GM03348 (cell line): ENCODE measurements around the gene CHTF18.
A peak's percentile ranks its signal among the peaks of the same experiment; 100 is the strongest.
"Not testable (repeated sequence)": the region's sequence is repeated elsewhere in the genome, so short reads cannot be mapped to it uniquely, and the experiment has no call there.

Experiments used
- DNase-seq: peaks from one replicate; pipeline ENCODE4 v3.0.0; 2012; ENCODE audit warnings: low spot score

Gene CHTF18

DNA sequence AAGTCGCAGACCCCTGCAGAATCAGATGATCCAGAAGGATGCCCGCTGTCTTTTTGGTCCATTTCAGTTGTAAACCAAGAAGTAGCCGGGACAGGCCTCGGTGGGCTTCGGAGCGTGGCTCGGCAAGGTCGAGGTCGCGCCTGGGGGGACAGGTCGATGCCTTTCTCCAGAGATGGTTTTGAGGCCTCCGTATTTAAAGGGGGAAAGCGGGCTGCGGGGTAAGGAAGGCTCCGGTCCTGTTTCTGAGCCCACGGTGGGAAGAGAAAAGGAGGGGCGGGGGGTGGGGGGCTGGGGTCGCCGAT lies 19.6 kb downstream of the CHTF18 start:
- DNase-seq = no peak

DNA sequence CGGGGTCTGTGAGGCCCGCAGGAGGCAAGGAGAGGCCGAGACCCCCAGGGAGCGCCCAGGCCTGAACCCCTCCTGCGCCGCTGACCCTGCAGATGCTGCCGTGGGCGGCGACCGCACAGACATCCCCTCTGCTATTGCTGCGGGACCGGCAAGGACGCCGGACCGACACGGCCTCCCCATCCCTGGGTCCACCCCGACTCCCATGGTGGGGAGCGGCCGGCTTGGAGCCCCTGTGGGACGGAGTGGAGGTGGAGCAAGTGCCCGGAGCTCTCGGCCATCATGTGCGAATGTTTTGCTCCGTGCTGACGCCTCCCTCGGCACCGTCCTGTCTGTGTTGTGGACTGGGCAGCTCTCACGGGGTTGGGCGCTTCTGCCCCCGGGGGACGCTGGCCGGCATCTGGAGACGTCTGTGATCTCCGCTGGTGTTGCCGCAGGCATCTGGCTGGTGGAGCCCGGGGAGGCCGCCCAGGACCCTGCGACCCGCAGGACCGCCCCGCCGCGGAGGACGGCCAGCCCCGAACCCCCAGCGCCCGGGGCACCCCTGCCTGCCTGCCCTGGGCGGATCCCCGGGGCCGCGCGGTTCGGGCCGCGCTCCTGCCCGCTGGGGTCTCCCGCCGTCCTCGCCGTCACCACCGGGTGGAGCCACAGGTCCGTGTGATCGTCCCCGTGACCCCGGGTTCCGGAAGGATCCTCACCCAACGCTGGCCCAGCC lies 24.9 kb downstream of the CHTF18 start:
- peak; percentile 87 for DNase-seq

DNA sequence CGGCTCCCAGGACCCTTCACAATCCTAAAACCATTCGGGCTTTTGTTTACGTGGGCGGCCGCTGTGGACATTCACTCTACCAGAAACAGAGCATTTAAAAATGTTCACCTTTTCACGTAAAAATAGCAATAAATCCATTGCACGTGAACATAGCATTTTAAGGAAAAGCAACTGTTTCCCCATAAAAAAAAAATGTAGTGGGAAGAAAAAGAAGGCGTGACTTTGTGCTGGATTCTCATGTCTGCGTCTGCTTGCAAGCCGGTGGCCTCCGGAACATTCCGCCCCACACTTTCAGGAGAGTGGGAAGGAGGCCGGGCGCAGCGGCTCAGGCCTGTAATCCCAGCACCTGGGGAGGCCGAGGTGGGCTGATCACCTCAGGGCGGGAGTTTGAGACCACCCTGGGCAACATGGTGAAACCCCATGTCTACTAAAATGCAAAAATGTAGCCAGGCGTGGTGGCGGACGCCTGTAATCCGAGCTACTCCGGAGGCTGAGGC lies 25.5 kb downstream of the CHTF18 start:
- no peak for DNase-seq

DNA sequence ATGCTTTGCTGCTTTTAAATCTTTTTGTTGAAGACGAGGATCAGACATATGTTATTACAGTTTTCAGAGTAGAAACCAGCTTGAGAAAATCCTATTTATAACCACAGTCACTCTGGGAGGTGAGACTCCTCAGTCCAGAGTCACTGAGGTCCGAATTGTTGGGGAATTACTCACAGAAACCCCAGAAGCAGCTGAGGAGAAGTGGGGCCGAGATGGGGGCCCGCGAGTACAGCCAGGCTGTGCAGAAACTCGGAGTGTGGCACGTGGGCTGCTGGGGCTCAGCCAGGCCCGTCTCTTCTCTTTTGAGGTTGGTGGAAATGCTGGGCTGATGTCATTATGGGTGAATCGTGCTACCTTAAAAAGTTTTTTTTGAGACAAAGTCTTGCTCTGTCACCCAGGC lies 26.6 kb downstream of the CHTF18 start:
- DNase-seq = peak; percentile 74

DNA sequence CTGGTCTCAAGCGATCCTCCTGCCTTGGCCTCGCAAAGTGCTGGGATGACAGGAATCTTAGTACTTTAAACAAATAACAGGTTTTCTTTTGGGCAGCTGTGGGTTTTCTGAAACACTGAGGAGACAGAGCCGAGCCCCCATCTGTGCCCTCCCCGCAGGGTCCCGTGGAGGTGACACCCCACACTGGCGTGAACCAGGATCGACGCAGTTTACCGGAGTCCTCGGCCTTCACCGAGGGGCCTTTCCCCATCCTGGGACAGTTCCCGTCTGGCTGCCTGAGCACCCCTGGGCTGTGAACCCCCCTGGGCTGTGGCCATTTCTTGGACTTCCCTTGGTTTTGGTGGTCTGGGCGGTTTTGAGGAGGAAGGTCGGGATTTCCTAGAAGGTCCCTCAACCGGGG lies 27.4 kb downstream of the CHTF18 start:
- no peak for DNase-seq

DNA sequence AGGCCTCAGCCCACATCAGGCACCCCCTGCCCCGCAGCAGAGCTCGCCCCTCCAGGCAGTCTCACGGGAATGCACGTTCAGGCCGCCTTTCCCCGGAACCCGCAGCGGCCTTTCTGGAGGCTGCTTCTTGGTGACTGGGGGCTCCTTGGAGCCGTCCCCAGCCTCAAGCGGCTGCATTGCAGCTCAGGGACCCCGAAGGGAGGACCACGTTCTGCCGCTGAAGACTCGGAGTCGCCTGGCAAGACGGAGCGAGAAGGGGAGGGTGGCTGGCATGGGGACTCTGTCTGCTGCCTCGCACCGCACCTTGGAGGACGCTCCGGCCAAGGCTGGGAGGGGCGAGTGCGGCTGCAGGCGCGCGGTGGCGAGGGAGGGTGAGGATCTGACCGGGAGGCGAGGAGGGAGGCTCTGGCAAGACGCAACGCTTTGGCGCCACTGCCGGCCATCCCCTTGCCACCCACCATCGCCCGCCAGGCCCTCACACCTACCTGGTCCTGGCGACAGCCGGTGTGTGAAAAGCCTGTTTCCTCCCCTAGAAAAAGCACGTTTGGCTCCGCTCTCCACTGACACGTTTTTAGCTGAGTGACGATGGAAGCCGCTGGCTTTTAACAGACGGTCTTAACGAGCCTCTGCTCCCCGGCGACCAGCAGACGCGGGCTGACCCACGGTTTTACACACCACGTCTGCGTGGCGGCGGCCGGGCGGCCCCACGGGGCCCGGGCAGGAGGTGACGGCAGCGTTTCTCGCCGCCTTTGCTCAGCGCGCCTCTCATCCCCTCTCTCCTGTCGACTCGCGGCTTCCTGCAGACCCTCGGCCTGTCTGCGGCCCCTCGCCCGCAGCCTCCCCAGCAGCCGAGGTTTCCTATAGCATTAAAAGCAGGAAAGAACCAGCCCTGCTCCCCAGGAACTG lies 28.8 kb downstream of the CHTF18 start:
- no peak for DNase-seq

DNA sequence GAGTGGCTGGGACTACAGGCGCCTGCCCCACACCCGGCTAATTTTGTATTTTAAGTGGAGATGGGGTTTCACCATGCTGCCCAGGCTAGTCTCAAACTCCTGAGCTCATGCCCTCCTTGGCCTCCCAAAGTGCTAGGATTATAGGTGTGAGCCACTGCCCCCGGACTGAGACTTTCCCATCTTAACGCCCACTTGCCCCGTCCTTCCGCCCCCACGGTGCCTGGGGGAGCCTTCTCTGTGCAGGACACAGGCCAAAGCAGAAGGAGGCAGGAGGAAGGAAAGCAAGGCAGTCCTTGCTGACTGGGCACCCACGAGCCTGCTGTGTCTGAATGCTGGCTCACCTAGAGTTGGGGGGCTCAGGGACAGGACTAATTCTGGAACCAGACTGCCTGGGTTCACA lies 29.7 kb downstream of the CHTF18 start:
- DNase-seq = no peak

DNA sequence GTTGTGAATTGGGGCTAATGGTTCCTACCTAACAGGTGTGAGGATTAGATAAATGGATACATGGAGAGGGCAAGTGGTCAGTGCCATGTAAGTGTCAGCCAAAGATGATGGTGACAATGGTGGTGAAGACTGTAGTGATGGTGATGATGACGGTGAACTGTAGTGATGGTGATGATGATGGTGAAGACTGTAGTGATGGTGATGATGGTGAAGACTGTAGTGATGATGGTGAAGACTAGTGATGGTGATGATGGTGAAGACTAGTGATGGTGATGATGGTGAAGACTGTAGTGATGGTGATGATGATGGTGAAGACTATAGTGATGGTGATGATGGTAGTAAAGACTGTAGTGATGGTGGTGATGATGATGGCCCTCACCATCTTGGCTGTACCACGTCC lies 30.2 kb downstream of the CHTF18 start:
- no peak for DNase-seq

DNA sequence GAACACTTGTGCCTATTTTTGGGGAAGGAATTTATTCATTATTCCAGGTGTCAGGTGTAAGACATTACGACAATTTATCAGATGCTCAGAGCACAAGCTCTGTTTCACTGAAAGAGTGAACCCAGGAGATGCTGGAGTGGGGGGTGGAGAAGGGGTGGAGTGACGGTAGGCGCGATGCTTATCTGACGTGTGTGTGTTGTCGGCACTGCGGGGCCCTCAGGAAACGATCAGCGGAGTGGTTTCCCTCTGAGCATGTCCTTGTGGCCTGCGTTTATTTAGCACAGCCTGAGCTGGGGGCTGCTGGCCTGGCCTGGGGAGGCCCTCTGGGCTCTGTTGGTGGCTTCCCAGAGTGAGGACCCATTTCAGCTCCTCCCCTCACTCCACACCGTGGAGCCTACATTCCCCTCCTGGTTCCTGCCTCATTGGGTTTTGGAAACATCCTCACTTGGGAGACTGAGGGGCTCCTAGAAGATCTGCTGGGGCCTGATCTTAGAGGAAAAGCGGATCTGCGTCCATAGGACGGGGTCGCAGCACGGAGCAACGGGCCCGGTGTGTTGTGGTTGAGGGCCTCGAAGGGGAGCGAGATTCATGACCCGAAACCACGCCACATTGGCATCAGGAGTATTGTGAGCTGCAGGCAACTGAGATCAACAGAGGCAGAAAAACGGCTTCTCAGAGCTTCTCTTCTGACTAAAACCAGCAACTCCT lies 31.1 kb downstream of the CHTF18 start:
- DNase-seq = no peak

DNA sequence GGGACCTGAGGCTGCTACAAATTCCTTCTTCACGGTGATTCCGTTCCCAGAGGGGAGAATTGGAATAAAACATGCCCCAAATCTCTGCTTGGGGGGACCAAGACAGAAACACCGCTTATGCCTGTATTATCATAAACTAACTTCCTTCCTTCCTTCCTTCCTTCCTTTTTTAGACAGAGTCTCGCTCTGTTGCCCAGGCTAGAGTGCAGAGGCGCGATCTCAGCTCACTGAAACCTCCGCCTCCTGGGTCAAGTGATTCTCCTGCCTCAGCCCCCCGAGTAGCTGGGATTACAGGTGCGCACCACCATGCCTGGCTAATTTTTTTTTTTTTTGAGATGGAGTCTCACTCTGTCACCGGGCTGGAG lies 31.6 kb downstream of the CHTF18 start:
- DNase-seq = not testable (repeated sequence)

DNA sequence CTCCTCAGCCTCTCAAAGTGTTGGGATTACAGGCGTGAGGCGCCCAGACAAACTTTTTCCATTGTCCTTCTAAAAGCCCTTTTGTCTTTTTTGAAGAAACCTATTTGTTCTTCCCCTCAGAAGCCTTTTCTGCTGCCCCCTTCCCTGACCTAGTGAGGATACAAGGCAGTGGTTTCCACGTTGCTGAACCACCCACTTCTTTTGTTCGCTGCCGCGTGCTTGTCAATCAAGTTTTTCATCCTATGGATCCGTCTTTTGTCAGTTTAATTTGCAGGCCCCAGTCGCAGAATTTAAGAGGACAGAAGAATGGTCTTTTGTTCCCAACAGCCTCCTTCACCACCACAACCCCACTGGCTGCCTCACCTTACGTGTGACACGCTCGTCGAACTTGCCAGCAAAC lies 32.3 kb downstream of the CHTF18 start:
- no peak for DNase-seq

DNA sequence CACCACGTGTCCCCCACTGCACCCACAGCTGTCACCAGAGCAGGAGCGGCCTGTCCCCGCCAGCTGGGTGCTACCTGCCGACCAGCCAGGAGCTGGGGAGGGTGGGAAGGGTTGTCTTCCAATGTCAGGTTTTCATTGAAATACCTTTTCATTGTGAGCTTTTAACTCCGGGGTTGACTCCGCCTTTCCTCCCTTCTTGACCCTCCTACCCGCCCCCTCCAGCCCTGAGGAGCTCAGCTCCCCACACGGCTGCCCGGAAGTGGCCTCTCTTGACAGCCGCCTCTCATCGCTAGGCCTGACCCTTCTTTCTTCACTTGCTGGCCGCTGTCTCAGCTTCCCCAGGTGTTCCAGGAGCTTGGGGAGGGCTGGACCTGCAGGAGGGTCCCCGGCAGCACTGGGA lies 33.3 kb downstream of the CHTF18 start:
- DNase-seq = no peak

DNA sequence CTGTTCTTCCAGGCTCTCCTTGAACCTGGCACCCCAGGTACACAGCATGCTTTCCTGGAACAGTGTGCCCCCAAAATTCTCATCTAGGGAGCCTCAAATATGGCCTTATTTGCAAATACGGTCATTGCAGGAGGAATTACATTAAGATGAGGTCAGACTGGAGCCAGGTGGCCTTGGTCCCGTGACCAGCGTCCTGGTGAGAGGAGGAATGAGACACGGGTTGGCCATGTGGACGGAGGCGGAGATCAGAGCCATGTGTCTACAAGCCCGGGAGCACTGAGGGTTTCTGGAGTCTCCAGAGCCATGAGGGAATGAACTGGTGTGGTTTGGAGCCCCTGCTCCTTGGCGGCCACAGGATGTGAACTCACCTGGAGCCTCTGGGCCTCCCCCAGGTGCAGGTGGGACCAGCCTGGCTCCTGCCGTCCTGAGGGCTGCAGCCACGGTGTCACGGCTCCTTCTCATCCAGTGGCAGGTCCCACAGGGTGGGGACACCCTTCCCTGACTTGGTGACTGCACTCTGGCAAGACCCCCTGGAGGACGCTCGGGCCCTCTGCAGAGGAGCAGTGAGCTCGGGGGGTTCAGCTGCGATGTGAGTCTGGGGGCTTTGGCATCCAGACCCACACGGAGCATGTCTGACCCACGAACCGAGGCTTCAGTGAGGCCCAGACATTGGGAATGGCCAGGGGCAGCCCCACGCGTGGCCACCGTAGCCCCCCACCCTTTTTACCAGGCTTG lies 33.9 kb downstream of the CHTF18 start:
- no peak for DNase-seq

DNA sequence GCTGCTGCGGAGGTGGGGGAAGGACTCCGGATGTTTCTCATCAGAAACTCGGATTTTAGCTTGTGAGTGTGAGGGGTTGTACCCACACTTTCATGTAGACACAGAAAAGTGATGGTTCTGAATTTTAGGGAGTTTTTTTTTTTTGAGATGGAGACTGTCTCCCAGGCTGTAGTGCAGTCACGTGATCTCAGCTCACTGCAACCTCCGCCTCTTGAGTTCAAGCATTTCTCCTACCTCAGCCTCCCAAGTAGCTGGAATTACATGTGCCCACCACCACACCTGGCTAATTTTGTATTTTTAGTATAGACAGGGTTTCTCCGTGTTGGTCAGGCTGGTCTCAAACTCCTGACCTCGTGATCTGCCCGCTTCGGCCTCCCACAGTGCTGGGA lies 34.5 kb downstream of the CHTF18 start:
- no peak for DNase-seq

DNA sequence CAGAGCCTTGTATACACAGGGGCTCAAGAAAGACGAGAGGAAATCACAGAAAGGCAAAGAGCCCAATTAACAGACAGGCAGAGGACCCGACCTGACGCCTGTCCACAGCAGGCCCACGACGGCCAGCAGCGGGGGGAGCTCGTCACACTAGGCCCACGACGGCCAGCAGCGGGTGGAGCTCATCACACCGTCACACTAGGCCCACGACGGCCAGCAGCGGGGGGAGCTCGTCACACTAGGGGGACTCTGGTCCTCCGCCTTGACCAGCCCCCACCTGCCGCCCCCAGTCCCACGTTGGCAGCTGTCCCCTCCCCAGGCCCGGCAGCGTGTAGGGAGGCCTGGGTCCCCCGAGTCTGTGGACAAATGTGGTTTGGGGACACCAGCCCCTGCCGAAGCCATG lies 35.8 kb downstream of the CHTF18 start:
- no peak for DNase-seq

DNA sequence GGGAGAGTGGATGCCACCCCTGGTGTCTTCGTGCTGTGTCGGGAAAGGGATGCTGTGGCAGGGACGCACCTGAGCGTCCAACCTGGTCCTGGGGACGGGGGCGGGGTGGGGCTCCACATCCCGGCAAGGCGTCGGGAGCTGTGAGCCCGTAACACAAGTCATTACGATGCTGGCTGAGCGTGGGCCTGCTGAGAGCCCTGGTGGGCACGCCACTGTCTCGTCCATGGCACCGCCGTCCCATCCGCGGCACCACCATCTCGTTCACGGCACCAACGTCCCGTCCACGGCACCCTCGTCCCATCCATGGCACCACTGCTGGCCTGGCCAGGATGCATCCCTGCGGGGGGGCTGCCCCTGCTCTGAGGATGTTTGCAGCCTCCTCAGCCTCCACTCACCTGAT lies 36.2 kb downstream of the CHTF18 start:
- DNase-seq = no peak

DNA sequence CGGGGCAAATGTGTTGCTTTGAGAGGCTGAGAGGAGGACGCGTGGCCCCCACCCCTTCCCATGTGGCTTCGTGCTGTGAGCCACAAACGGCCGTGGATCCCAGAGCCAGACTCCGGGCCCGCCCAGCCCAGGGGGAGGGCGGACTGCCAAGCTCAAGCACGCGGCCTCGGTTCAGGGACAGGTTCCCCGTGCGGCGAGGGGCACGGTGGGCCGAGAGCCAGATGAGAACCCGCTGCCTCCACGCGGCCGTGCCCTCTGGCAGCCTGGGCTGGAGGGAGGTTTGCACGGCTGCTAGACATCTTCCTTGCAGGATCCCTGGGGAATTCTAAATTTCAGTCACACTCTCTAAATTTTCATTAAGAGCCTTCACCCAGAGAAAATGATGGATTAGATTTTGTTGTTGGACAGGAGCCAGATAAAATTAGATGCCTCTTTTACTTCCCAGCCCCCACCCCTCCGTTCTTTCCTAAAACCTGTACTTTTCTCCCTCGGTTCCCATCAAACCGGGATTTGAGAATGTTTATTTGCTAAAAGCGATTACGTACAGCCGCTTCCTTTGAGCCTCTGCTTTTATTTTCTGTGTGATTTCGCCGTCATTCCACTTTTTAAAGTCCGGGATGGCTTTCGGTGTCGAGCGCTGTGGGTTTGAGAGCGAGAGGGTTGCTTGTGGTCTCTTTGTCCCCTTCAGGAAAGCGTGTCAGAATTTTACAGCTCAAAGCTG lies 37.1 kb downstream of the CHTF18 start:
- DNase-seq = peak; percentile 81

DNA sequence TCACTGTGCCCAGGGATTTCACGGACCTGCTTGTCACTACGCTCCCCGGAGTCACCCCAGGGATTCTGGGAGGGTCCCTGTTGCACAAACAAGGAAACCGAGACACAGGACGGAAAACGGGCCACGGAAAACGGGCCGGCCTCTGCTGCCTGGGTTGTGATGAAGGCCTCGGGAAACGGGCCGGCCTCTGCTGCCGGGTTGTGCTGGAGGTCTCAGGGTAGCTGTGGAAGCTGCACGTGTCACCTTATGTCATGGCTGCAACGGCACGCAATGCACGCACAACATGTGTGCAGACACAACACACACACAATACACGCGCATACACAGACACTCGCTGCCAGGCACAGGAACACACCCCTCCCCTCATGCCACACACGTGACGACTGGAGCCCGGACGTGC lies 39.1 kb downstream of the CHTF18 start:
- DNase-seq = no peak

DNA sequence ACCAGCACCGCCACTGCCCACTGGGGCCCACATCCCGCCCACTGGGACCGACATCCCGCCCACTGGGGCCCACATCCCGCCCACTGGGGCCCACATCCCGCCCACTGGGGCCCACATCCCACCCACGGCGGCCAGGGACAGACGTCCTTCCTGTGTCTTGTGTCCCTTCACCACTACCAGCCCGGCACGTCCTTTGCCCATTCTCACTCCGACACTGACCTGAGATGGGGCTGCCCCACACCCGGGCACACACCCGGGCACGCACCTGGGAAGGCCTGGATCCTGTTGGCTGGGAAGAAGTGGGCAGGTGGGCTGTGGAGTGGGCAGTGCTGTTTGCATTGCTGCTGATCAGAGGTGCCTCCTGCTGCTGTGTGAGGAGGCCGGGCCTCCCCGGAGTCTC lies 40.5 kb downstream of the CHTF18 start:
- DNase-seq = no peak

DNA sequence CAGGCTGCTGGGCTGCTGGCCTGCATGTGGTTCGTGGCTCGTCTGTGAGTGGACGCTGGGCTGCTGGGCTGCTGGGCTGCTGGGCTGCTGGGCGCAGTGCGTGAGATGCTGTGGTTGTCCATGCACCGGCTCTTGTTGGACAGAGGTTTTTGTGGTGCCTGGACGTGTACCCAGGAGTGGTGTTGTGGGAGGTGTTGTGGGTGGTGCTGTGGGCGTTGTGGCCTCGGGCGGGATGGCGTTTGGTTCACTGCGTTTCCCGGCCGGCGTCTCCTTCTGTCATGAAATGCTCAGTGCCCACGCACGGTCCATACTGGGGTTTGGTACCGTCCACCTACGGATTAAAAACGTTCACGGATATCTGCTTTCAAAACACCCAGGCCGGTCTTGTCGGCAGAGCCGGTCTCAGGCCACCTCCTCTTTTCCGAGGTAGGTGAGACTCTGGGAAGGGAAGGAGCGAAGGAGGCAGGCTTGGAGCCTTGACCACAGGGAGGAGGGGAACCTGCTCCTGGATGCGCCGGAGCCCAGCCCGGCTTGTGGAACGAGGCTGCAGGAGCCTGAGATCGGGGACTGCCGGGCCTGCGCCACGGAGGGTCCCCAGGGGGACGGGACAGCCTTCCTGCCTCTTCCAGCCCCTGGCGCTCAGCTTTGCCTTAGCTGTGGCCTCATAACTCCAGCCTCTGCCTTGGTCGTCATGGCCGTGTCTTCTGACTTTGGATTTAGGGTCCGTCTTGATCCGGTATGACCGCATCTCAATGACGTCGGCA lies 41.9 kb downstream of the CHTF18 start:
- no peak for DNase-seq
